ENCODE results near the gene PSME3IP1. TPM values are rescaled to one million over a fixed set of nuclear protein-coding genes. Genes with fewer than 3 reads are reported as not detected.

Gene PSME3IP1
- total RNA-seq, 3 donors from 2014 or later (not counting 1 experiment from before 2014, with no cell fraction given): 129 to 148 (median 133) TPM

- TF ChIP-seq, protein P1, sequence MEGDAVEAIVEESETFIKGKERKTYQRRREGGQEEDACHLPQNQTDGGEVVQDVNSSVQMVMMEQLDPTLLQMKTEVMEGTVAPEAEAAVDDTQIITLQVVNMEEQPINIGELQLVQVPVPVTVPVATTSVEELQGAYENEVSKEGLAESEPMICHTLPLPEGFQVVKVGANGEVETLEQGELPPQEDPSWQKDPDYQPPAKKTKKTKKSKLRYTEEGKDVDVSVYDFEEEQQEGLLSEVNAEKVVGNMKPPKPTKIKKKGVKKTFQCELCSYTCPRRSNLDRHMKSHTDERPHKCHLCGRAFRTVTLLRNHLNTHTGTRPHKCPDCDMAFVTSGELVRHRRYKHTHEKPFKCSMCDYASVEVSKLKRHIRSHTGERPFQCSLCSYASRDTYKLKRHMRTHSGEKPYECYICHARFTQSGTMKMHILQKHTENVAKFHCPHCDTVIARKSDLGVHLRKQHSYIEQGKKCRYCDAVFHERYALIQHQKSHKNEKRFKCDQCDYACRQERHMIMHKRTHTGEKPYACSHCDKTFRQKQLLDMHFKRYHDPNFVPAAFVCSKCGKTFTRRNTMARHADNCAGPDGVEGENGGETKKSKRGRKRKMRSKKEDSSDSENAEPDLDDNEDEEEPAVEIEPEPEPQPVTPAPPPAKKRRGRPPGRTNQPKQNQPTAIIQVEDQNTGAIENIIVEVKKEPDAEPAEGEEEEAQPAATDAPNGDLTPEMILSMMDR (IDR thresholded peaks at IDR 0.05): no peak
- Mint-ChIP-seq H3K27me3 (ENCODE audit: low read depth in 2 of 2) (no peaks in the 10 kb centered on the region), H3K4me1 (peaks cover 43 to 59% of the 10 kb centered on the region in 2 donors), H3K36me3 (no peaks in the 10 kb centered on the region), H3K9me3 (no peaks in the 10 kb centered on the region), H3K27ac (peak overlapping the region; percentile 31 to 82), H3K4me3 (no peak overlapping the region)
- Histone ChIP-seq H3K9me3 (ENCODE audit: control insufficient read depth, insufficient read depth, low read length) (no peaks in the 10 kb centered on the region), H3K36me3 (ENCODE audit: control insufficient read depth, insufficient read depth, low read length) (no peaks in the 10 kb centered on the region), H3K4me3 (ENCODE audit: low read length) (no peak overlapping the region), H3K27me3 (ENCODE audit: control insufficient read depth, insufficient read depth, low read length) (no peaks in the 10 kb centered on the region), H3K27ac (ENCODE audit: low read length) (no peak overlapping the region), H3K4me1 (ENCODE audit: control insufficient read depth, insufficient read depth, low read length) (peaks cover 90% of the 10 kb centered on the region)
- ATAC-seq (no peak), DNase-seq (no peak)
- WGBS (ENCODE audit: insufficient coverage): 84% methylated on average over 14 of the region's 14 CpGs
- intact Hi-C loops (cut with micrococcal nuclease): no loop called here
Measured at GRCh38 chr16:57137043-57137442, 48.8 kb downstream of the PSME3IP1 start.

DNA sequence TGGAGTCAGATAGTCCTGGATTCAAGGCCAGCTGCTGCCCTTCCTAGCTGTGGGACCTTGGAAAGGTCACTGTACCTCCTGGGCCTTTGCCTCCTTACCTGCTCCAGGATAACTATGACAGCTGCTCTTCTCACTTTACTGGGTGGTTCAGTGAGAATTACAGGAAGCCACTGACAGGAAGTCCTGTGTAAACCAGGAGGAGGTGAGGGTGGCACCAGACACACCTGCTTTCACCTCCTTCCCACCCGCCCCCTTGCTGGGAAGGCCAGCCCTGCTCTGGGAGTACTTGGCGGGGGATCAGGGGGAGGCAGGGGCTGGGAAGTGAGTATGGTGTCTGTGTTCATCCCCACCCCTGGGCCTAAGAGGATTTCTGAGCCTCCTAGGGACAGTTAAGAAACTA lies 50.9 kb downstream of the PSME3IP1 start:
- intact Hi-C loops (cut with micrococcal nuclease): no loop called here
- Mint-ChIP-seq H3K27me3 (ENCODE audit: low read depth in 2 of 2) (no peaks in the 10 kb centered on the region), H3K4me1 (peaks cover 39 to 63% of the 10 kb centered on the region in 2 donors), H3K36me3 (no peaks in the 10 kb centered on the region), H3K4me3 (peak overlapping the region; percentile 77), H3K9me3 (no peaks in the 10 kb centered on the region), H3K27ac (peak overlapping the region; percentile 82 to 85)
- Histone ChIP-seq H3K9me3 (ENCODE audit: control insufficient read depth, insufficient read depth, low read length) (no peaks in the 10 kb centered on the region), H3K4me1 (ENCODE audit: control insufficient read depth, insufficient read depth, low read length) (peaks cover 88% of the 10 kb centered on the region), H3K27me3 (ENCODE audit: control insufficient read depth, insufficient read depth, low read length) (no peaks in the 10 kb centered on the region), H3K27ac (ENCODE audit: low read length) (peak overlapping the region; percentile 61), H3K36me3 (ENCODE audit: control insufficient read depth, insufficient read depth, low read length) (no peaks in the 10 kb centered on the region), H3K4me3 (ENCODE audit: low read length) (no peak overlapping the region)
- 0% methylated on average over 1 of the region's 2 CpGs for WGBS (ENCODE audit: insufficient coverage)
- DNase-seq (peak in 1 of 2 donors; percentile 73), ATAC-seq (peak; percentile 62 to 73 (median 65))
- TF ChIP-seq, protein P1 (IDR thresholded peaks at IDR 0.05): no peak

DNA sequence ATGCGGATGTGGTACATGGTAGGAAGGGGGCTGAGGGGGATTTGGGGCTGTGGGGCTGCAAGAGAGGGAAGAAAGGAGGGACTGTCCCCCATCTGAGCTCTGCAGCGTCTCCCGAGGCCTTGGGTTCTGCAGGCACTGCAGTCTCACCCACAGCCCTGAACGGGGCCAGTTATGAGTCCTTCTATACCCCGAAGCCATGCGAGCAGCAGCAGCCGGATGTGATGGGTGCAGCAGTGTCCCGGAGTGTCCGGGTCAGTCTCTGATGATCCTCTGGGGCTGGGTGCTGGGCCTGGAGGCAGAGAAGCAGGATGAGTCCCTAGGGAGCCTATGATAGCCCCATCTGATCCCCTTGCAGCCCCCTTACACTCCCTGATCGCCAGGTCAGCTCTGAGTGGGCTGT lies 52.0 kb downstream of the PSME3IP1 start:
- intact Hi-C loops (cut with micrococcal nuclease): no loop called here
- Histone ChIP-seq H3K27ac (ENCODE audit: low read length) (peak overlapping the region; percentile 61), H3K9me3 (ENCODE audit: control insufficient read depth, insufficient read depth, low read length) (no peaks in the 10 kb centered on the region), H3K27me3 (ENCODE audit: control insufficient read depth, insufficient read depth, low read length) (no peaks in the 10 kb centered on the region), H3K4me3 (ENCODE audit: low read length) (no peak overlapping the region), H3K36me3 (ENCODE audit: control insufficient read depth, insufficient read depth, low read length) (no peaks in the 10 kb centered on the region), H3K4me1 (ENCODE audit: control insufficient read depth, insufficient read depth, low read length) (peaks cover 91% of the 10 kb centered on the region)
- Mint-ChIP-seq H3K4me3 (peak overlapping the region; percentile 35), H3K27me3 (ENCODE audit: low read depth in 2 of 2) (no peaks in the 10 kb centered on the region), H3K36me3 (no peaks in the 10 kb centered on the region), H3K9me3 (no peaks in the 10 kb centered on the region), H3K27ac (peak overlapping the region; percentile 82 to 85), H3K4me1 (peaks cover 28 to 68% of the 10 kb centered on the region in 2 donors)
- WGBS (ENCODE audit: insufficient coverage): 80% methylated on average over 10 of the region's 10 CpGs
- peak in 2 of 3 donors; percentile 15 to 22 for ATAC-seq
- peak in 1 of 2 donors; percentile 45 for DNase-seq
- TF ChIP-seq, protein P1 (IDR thresholded peaks at IDR 0.05): no peak

DNA sequence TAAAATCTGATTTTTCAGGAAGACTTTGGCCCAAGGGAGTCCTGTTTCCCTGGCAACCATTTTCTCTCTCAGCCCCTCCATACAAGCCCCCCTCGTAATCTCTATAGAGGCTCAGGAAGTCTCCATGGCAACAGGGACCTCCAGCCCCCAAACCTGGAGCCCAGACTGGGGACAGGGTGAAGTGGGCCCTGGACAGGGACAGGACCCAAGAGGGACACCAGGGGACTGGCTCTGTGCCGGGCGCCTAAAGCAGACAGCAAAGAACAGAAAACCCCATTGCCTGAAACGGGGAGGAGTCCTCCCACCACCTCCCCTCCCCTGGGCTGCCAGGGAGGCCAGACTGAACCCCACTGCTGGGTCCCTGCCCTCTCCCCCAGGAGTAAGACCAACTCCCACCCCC lies 52.8 kb downstream of the PSME3IP1 start:
- H3K4me1 Mint-ChIP-seq: peaks cover 19 to 64% of the 10 kb centered on the region in 2 donors
- no peak overlapping the region for H3K4me3 ChIP-seq (ENCODE audit: low read length)

More for the DNA sequence above, 52.8 kb downstream of the PSME3IP1 start:
- no peak for ATAC-seq
- intact Hi-C loops (cut with micrococcal nuclease): no loop called here
- no peak for DNase-seq
- no peaks in the 10 kb centered on the region for H3K27me3 Mint-ChIP-seq (ENCODE audit: low read depth in 2 of 2)
- H3K27ac ChIP-seq (ENCODE audit: low read length): no peak overlapping the region
- peak overlapping the region; percentile 74 to 85 for H3K27ac Mint-ChIP-seq
- H3K27me3 ChIP-seq (ENCODE audit: control insufficient read depth, insufficient read depth, low read length): no peaks in the 10 kb centered on the region
- no peaks in the 10 kb centered on the region for H3K9me3 Mint-ChIP-seq
- H3K4me3 Mint-ChIP-seq: no peak overlapping the region
- no peaks in the 10 kb centered on the region for H3K36me3 ChIP-seq (ENCODE audit: control insufficient read depth, insufficient read depth, low read length)
- TF ChIP-seq, protein P1 (IDR thresholded peaks at IDR 0.05): no peak
- no peaks in the 10 kb centered on the region for H3K9me3 ChIP-seq (ENCODE audit: control insufficient read depth, insufficient read depth, low read length)
- peaks cover 93% of the 10 kb centered on the region for H3K4me1 ChIP-seq (ENCODE audit: control insufficient read depth, insufficient read depth, low read length)
- 72% methylated on average over 4 of the region's 4 CpGs for WGBS (ENCODE audit: insufficient coverage)
- H3K36me3 Mint-ChIP-seq: no peaks in the 10 kb centered on the region

Data from natural killer cell (primary cell).